ENCODE data around the gene RNF5.
"Not testable (repeated sequence)": the region's sequence is repeated elsewhere in the genome, so short reads cannot be mapped to it uniquely, and the experiment has no call there.

RNF5 gene

DNA sequence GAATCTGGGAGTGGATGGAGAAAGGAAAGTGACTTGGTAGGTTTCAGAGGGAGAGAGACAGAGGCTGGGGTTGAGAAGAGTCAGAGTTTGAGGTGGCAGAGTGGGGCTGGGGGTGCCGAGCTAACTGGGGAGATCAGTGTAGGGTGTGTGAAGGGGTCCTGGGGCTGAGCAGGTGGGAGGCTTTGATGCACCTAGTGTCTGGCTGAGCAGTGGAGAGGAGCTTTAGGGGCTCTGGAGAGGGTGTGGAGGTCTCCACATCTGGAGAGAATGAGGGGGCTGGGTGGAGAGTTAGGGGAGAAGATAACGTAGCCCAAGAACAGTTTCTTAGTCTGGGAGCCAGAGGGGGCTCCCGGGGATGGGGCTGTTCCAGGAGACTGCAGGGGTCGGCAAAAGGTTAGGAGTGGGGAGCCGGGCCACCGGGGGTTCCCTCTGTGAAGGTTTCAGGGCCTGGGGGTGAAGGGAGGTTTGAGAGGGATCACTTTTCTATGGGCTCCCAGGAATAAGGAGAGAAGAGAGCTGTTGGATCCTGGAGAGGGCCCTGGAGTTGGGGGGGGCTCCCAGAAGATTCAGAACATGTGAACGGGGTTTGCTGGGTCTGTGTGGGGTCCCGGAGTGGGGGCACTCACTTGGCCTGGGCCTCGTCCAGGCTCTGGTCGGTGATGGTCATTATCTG lies 11.0 kb downstream of the RNF5 start:
- no peak for DNase-seq (ENCODE audit: low read depth in 2 of 2)

GRCh38 chr6:32189742-32190053 lies 11.5 kb downstream of the RNF5 start:
- no peak for DNase-seq (ENCODE audit: low read depth in 2 of 2)

DNA sequence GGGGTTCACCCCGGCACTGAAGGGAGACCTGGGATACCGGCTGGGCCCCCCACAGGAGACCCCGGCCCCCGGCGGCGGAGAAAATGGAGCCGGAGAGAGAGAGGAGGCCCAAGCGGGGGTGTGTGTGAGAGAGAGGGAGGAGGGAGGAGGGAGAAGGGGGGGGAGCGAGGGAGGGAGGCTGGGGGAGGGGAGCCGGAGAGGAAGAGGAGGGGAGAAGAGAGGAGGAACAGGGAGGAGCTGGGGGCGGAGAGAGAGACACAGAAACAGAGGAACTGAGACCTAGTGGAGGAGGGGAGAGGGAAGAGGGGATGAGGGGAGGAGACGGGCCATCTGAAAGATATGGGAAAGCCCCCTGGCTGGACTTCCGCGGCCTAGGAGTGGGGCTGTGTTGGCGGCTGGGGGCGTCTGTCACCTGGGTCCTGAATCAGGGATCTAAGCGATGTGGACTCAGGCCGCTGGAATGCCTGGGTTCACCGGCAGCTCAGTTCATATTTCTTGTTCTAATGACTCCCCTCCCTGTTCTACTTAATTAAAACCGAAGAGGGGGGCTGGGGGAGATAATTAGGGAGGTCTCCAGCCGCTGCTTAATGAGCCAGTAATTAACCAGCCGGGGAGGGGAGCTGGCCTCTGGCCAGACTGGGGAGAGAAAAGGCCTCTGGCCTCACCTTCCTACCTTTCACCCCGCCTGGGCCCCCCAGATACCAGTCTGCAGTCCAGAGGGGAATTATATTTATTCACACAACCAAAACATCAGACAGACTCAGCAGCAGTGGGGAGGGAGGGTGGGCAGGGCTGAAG lies 12.0 kb downstream of the RNF5 start, which contains the start of gene PBX2:
Gene PBX2 (minus strand): TSS at position 149 of the 798 bp plus-strand sequence. CDS start 287 bp downstream, outside the sequence.
- DNase-seq (ENCODE audit: low read depth in 2 of 2): peak; percentile 78 to 84

DNA sequence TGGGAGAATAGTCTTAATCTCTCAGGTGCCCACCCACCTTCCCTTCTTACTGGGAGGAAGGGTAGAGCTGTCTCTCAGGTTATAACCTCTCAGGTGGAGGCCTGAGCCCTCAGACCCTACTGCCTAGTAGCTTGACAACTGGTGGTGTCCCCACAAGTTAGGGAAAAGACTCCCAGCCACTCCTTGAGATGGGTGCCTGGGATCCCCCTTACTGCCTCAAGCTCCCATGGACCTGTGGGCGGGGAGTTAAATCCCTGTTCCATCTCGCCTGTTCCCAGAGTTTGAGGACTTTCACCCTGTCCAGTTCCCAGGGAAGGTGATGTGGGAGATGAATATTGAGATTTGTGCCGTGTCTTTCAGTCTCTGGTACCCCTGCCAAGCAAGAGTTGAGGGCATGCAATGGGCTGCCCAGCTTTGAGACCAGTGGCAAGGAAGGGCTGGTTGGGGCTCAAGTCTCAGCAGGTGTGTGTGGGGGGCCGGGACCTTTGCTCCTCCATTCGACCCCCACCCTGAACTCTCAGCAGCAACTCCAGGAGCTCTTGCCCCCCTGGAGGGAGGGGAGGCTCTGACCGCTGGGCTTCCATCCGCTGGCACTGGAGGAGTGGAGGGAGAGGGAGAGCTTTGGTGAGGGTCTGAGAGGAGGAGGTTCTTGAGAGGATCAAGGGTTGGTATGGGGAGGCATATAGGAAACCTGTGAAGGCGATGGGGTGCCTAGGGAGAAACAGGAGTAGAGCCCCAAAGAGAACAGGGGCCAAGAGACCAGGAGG lies 12.9 kb downstream of the RNF5 start:
- DNase-seq (ENCODE audit: low read depth in 2 of 2): no peak

DNA sequence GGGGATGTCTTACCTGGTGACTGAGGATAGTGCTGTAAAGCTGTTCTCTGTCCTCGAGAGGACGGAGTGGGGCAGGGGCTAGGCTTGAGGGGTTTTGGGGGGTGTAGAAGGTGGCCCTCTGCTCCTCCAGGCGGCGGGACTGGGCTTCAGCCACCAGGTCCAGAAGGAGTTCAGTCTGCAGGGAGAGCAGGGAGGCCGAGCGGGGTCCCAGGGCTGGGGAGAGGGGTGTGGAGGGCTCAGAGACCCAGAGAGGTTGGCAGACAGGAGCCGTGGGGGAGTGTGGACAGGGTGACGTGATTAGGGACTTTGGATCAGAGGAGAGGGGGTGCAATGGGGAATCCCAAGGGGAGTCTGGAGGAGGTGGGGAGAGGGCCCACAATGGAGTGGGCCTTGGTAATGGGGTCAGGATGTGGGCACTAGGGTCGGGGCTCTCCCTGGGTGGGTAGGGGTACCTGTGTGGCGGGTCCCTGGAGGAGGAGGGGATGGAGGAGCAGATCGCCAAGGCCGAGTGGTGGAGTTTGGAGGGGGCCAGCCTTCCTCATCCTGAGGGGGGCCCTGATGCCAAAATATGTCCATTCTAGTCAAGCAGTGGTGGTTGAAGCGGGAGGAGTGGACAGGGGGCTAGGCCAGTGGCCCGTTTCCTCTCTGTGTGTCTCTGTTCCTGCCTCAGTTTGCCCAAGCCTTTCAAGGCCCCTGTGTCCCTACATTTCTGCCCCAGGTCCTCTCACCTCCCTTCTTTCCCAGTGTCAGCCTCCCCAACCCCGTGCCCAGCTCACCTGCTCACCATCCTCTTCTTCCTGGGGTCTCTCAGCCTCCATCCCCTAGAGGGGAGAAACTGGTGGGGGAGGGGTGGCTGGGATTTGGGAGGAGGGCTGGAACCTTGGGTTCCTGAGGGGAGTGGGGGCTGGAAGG lies 13.7 kb downstream of the RNF5 start:
- no peak for DNase-seq (ENCODE audit: low read depth in 2 of 2)

GRCh38 chr6:32192608-32193039 lies 14.4 kb downstream of the RNF5 start, which contains the start of gene GPSM3:
TSS of gene GPSM3 (minus strand) at chr6:32192643. CDS start at chr6:32192513, 130 bp downstream.
- DNase-seq (ENCODE audit: low read depth in 2 of 2): no peak

DNA sequence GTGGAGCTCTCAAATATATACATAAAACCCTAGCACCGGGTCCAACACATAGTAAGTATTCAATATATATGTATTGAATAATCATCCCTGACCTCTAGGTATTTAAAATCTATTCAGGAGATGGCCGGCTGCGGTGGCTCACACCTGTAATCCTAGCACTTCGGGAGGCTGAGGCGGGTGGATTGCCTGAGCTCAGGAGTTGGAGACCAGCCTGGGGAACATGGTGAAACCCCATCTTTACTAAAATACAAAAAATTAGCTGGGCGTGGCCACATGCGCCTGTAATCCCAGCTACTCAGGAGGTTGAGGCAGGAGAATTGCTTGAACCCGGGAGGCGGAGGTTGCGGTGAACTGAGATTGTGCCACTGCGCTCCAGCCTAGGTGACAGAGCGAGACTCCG lies 14.9 kb downstream of the RNF5 start:
- DNase-seq (ENCODE audit: low read depth in 2 of 2): not testable (repeated sequence)

- DNase-seq (ENCODE audit: low read depth in 2 of 2): no peak
Observed at GRCh38 chr6:32194388-32194787, 16.2 kb downstream of the RNF5 start.

- DNase-seq (ENCODE audit: low read depth in 2 of 2): no peak
Observed at GRCh38 chr6:32194825-32195651, 16.8 kb downstream of the RNF5 start.

DNA sequence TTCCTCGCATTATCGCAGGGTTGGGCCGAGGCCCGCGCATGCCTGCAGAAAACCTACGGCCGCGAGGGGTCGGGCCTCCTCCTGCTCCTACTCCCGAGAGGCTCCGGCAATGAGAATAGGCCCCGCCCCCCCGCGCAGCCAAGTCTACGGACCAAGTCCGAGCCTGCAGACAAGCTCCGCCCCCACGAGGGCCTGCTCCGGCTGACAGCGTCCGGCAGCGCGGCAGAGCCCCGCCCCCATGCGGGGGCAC lies 17.4 kb downstream of the RNF5 start:
- DNase-seq (ENCODE audit: low read depth in 2 of 2): peak; percentile 99 to 100

DNA sequence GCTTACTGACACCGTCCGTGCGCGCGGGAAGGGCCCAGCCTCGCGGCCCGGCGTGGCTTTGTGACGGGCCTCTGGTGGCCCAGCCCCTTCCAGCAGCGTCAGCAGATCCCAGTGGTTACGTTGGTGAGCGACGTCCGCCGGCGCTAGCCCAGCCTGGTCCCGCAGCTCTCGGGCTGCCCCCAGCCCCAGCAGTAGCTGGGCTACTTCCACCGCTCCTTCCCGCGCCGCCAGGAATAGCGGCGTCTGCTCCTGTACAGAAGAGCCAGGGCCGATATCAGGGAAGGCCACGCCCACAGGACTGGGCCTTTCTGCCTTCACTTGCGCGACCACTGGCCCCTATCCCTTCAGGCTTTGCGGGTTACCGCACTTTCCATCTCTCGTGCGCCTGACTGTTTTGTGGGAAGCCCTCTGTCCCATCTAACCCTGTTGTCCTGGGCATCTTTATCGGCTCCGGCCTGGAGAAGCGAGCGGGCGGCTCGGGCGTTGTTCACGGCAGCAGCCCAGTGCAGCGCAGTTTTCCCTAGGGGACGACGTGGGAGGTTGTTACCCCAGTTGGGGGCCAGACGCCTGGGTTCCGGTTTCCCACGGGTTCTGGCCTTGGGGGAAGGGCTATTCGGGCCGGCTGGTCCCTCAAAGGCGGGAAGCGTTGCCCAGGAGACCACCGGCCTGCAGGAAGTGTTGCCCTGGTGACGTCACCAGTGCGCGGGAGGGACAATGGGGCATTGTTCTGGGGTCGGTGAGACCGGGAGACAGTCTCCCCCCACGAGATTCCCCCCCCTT lies 17.9 kb downstream of the RNF5 start:
- peak in 1 of 2 experiments; percentile 59 for DNase-seq (ENCODE audit: low read depth in 2 of 2)

DNA sequence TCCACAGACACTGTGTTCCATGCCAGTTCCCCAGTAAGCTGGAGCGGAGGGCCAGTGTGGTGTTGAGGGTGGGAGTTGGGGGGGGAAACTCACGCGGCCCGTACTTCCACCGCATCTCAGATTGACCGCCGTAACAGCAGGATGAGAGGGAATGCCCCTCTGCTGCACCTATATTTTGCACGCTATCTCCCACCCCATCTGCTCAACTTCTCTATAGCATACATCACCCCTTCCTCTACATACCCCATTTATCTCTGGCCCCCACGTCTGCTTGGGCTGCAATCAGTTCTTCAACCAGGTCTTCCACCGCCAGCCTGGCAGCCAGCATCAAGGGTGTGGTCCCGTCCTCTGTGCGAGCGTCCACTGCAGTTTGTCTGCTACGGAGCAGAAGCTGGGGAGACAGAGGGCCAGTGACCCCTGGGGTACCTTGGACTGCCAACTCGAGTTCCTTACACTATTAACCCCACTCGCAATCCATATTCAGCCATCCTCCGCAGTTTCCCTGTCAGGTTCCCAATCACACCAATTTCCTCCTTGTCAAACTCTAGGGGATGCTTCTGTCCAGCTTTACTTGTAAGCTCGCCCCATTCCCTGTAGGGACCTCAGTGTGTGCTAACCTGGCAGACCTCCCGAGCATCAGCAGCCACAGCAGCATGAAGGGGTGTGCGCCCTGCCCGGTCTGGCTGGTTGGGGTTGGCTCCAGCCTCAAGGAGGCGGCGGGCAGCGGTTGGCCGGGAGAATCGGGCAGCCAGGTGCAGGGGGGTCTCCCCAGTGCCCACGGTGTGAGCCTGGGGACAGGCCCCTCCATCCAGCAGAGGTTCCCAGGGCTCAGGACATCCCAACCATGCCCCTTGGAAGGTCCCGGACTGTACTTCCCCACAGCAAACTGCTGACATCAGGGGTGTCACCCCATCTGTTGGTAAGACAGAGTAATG lies 18.7 kb downstream of the RNF5 start:
- no peak for DNase-seq (ENCODE audit: low read depth in 2 of 2)

- DNase-seq (ENCODE audit: low read depth in 2 of 2): no peak
Observed at GRCh38 chr6:32198345-32198696, 20.1 kb downstream of the RNF5 start.

DNA sequence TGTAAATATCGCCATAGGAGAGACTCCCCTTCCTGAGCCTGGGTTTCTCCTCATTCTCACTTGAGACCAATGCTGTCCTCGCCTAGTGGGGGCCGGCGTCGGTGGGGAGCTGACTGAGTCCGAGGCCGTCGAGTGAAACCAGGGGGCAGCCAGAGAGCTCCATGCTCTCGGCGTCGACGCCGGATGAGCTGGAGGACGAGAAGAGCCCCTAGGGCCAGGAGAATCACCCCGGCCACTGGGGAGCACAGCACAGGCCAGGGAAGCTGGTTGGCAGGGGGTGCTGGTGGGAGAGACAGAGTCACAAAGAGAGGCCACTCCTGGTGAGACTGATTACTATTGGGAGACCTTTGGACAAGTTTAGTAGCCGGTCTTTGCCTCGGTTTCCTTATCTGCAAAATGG lies 20.7 kb downstream of the RNF5 start:
- no peak for DNase-seq (ENCODE audit: low read depth in 2 of 2)

DNA sequence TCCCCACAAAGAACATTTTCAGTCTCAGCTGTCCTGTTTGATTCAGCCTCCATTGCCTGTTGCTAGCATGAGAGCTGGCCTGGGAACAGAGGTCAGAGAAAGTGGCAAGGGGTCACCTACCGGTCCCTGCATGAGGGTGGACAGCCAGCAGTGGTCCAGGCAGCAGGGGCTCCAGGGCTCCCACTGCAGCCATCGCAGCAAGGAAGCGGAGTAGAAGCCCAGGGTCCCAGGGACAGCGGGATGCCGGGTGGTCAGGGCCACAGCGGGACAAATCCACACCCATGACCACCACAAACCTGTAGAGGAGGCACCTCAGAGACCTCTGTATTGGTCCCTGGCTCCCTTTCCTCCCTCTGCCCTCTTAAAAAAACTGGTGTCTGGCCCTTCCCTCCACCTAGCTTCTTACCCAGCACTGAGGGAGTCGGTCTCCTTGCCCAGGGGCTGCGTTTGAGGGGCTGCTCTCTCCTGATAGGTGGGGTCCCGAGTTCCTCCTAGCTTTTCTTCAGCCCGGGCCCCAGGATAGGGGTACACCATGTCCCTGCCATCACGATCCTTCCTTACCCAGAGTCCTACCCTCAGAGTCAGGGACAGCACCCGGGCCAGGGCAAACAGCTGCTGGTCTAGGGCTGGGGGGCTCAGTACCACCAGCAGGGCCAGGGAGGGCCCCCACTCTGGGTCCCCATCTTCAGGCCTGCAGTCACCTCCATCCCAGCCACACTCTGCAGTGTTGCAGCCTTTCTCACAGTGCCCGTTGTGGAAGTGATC lies 22.7 kb downstream of the RNF5 start:
- DNase-seq (ENCODE audit: low read depth in 2 of 2): no peak

GRCh38 chr6:32202186-32202585 lies 24.0 kb downstream of the RNF5 start:
- DNase-seq (ENCODE audit: low read depth in 2 of 2): no peak

DNA sequence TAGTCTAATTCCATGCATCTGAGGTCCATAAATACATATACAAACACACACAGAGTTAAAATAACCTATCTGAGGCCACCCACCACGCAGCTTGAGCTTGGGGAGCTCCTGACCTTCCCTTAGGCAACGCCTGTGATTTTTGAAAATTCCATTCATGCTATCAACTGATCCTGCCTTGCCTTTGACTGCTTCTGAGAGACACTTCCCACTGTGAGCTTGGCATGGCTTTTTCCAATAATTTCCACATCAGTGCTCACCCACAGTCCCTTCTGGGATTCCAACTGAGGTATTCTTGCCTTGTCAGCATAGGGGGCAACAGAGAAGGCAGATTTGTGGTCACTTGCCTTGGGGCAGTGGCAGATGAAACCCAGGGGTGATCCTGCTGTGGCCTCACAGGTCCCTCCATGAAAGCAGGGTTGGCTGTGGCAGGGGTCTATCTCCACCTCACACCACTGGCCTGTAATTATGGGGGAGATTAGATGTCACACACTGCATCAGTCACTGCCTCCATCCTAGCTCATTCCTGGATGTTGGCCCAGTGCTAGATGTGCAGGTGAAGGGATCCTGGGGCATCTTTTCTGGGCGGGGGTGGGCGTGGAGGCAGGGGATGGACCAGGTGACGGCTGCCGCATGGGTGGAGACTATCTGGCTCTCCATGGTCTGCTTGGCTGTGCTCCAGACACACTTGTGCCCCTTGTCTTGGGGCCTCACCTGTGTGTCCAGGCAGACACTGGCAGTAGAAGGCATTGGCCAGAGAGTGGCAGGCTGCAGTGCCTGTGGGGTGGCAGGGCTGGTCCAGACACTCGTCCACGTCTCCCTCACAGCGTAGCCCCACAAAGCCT lies 25.4 kb downstream of the RNF5 start:
- DNase-seq (ENCODE audit: low read depth in 2 of 2): no peak
